Esophagus squamous epithelium (tissue), 5 donors: ENCODE measurements around the gene CCNF. TPM values are rescaled to one million over a fixed set of nuclear protein-coding genes. Genes with fewer than 3 reads are reported as not detected.

Experiments
- DNase-seq: peaks from one replicate; lab custom pipeline; 2025; lab: John Stamatoyannopoulos, UW
- H3K27ac ChIP-seq, 4 donors: fragments of 200-600 bp; sonication (generic); one replicate each; pipeline ENCODE4 v1.5.1; 2016 to 2019; ENCODE audit warnings: mild to moderate bottlenecking in 1 of 4
- H3K27me3 ChIP-seq, 4 donors: fragments of 200-600 bp; sonication (generic); 1 replicate in 3 of 4; 2 replicates in 1 of 4; pipeline versions ENCODE4 v1.5.1 to v1.6.0; 2017 to 2021; ENCODE audit warnings: antibody characterized with exemption in 1 of 4
- H3K36me3 ChIP-seq, 3 donors: fragments of 200-600 bp; sonication (generic); one replicate each; pipeline ENCODE4 v1.5.1; 2016 to 2019
- H3K4me1 ChIP-seq, 3 donors: fragments of 200-600 bp; sonication (generic); one replicate each; pipeline ENCODE4 v1.5.1; 2017 to 2019
- H3K4me3 ChIP-seq, 4 donors: fragments of 200-600 bp; sonication (generic); 1 replicate in 3 of 4; 2 replicates in 1 of 4; pipeline ENCODE4 v1.5.1; 2016 to 2019; ENCODE audit warnings: mild to moderate bottlenecking in 2 of 4, moderate library complexity in 1 of 4
- H3K9me3 ChIP-seq, 3 donors: fragments of 200-600 bp; sonication (generic); one replicate each; pipeline ENCODE4 v1.5.1; 2016 to 2019
- POLR2A ChIP-seq, 4 donors: fragments of 450-650 bp; IDR thresholded peaks; one replicate each; pipeline ENCODE4 v1.6.1; 2017; ENCODE audit warnings: antibody characterized with exemption in 4 of 4, mild to moderate bottlenecking in 4 of 4, moderate library complexity in 3 of 4
- WGBS, 2 donors: methylation state at CpG; one replicate each; pipeline ENCODE4 v1.1.5; 2018; 5-methylcytosine and 5-hydroxymethylcytosine counted together
- intact Hi-C: fragments of 100-400 bp; cut with DNase I; formaldehyde crosslinking; loops from one replicate; pipeline ENCODE4 v1.15.0; 2022
- total RNA-seq, 4 donors: library from RNA; depleted of rRNA; stranded (reverse); fragments of >200 nt; gene quantifications; one replicate each; pipeline ENCODE4 v1.1.0, GENCODE V29; 2016
- TF ChIP-seq, protein P1 (sequence below), 6 experiments: fragments of 450-650 bp in 4 of 6; fragments of 200-600 bp in 2 of 6; sonication (generic) in 2 of 6; IDR thresholded peaks; one replicate each; pipeline ENCODE4 v1.5.1; 2016 to 2019; ENCODE audit warnings: antibody characterized with exemption in 6 of 6, mild to moderate bottlenecking in 4 of 6, moderate library complexity in 4 of 6
- donor health status: DM: yes; HTN: yes; CAD: no.

The CCNF gene
- total RNA-seq, 4 donors from 2014 or later = 5.9 to 18.6 (median 10.2) TPM

DNA sequence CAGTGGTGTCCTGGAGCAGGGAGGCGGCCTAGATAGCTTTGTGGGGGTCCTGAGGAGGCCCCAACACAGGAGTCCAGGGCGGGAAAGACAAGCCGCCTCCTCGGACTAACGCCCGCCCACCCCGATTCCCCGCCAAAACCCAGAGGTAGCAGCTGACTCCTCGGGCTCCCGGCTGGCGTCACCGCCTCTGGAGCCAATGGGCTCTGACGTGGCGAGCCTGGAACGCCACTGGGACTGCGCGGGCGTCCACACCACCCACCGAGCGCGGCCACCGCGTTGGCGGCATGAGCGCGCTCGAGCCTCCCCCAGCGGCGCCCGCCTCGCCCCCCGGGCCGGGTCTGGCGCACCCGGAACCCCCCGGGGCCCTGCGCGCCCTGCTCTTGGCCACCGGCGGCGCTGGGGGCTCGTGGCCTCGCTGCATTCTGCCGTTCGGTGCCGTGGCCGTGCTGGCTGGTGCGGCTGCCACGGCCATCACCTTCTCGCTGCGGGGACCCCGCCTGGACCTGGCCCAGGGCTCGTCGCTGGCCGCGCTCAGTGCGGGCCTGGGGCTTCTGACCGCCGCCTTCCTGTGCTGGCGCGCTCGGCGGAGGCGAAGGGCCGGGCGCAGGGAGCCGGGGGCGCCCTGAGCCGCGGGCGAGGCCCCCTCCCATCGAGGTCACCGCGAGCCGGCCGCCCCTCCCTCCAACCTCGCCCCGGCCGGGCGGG is 38.4 kb downstream of the CCNF start:
- Histone ChIP-seq H3K4me1 (peaks cover 22 to 57% (median 39%) of the 10 kb centered on the region in 3 donors), H3K9me3 (no peaks in the 10 kb centered on the region), H3K27ac (peak overlapping the region in 3 of 4 donors; percentile 26 to 56 (median 54)), H3K27me3 (peaks cover 4 to 59% (median 17%) of the 10 kb centered on the region in 4 donors), H3K36me3 (no peaks in the 10 kb centered on the region), H3K4me3 (peak overlapping the region; percentile 27 to 73 (median 52))
- no peak for DNase-seq
- TF ChIP-seq, protein P1, sequence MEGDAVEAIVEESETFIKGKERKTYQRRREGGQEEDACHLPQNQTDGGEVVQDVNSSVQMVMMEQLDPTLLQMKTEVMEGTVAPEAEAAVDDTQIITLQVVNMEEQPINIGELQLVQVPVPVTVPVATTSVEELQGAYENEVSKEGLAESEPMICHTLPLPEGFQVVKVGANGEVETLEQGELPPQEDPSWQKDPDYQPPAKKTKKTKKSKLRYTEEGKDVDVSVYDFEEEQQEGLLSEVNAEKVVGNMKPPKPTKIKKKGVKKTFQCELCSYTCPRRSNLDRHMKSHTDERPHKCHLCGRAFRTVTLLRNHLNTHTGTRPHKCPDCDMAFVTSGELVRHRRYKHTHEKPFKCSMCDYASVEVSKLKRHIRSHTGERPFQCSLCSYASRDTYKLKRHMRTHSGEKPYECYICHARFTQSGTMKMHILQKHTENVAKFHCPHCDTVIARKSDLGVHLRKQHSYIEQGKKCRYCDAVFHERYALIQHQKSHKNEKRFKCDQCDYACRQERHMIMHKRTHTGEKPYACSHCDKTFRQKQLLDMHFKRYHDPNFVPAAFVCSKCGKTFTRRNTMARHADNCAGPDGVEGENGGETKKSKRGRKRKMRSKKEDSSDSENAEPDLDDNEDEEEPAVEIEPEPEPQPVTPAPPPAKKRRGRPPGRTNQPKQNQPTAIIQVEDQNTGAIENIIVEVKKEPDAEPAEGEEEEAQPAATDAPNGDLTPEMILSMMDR (IDR thresholded peaks at IDR 0.05) = peak in 1 of 6 experiments; percentile 22
- TF ChIP-seq POLR2A (IDR thresholded peaks at IDR 0.05) = peak in 1 of 4 donors; percentile 56
- 0 to 1% methylated on average over 6 to 33 of the region's 80 CpGs for WGBS, 2 donors
- intact Hi-C loops = no loop called here

DNA sequence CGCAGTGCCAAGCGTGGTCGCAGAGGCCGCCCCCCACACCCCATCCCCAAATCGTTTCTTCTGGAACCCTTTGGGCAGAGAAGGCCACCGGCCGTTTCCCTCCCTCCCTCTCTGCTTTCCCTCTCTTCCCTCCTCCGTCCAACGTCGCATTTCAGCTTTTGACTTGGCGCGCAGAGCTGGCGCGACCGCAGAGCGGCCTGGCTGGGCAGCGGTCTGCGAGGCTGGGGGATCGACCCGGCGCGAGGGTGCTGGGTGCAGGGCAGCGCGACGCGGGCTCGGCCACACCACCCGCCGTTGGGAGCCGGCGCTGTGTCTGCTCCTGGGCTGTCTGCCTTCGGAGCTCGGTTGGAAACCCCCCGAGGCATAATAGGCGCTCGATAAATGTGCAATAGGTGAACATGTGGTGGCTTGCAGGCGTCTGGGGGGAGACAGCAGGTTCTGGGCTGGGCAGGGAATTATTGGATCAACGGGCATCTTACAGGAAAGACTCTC is 39.0 kb downstream of the CCNF start:
- WGBS, 2 donors = 0% methylated on average over 2 to 15 of the region's 38 CpGs
- Histone ChIP-seq H3K4me1 (peaks cover 24 to 63% (median 40%) of the 10 kb centered on the region in 3 donors), H3K9me3 (no peaks in the 10 kb centered on the region), H3K27me3 (peaks cover 4 to 65% (median 18%) of the 10 kb centered on the region in 4 donors), H3K27ac (peak overlapping the region in 2 of 4 donors; percentile 26 to 54), H3K36me3 (no peaks in the 10 kb centered on the region), H3K4me3 (peak overlapping the region; percentile 27 to 73 (median 52))
- DNase-seq = no peak
- TF ChIP-seq, protein P1 (IDR thresholded peaks at IDR 0.05) = no peak
- TF ChIP-seq POLR2A (IDR thresholded peaks at IDR 0.05) = peak in 1 of 4 donors; percentile 18
- intact Hi-C loops = no loop called here

DNA sequence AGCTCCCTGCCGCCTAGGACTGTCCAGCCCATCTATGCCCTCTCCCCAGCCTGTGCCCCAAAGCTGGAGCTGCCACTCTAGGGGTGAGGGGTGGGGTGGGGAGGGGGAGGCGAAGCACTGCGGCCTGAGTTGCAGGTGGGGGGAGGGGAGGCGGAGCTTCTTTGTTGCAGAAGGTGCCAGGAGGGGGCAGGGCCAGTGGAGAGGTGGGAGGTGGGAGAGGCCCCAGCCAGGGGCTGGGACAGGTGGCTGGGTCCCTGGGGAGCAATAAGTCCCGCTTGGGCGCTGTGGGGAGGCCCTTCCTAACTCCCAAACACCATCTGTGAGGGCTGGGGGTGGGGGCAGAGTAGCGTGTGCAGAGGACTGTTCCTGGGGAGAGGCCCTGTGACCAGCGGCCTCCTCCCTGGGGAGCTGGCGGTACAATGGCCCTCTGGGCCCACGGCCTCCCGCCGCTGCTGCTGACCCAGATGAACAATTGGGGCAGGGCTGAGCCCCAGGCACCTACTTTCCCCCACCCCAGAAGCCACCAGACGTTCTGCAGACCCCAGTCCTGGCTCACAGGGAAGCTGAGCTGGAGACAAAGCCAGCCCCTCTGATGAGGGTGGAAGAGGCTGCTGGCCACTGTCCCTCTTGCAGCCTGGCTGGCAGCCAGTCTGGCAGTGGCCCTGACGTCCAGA is 39.6 kb downstream of the CCNF start:
- no peak for DNase-seq
- peaks cover 4 to 70% (median 18%) of the 10 kb centered on the region in 4 donors for H3K27me3 ChIP-seq
- 9 to 11% methylated on average over 7 to 9 of the region's 14 CpGs for WGBS, 2 donors
- H3K4me1 ChIP-seq = peaks cover 28 to 68% (median 46%) of the 10 kb centered on the region in 3 donors
- intact Hi-C loops = no loop called here
- H3K36me3 ChIP-seq = no peaks in the 10 kb centered on the region
- peak overlapping the region in 3 of 4 donors; percentile 42 to 73 (median 61) for H3K4me3 ChIP-seq
- no peak for TF ChIP-seq POLR2A (IDR thresholded peaks at IDR 0.05)
- TF ChIP-seq, protein P1 (IDR thresholded peaks at IDR 0.05) = no peak
- no peaks in the 10 kb centered on the region for H3K9me3 ChIP-seq
- H3K27ac ChIP-seq = no peak overlapping the region

- Histone ChIP-seq H3K4me1 (peaks cover 28 to 76% (median 54%) of the 10 kb centered on the region in 3 donors), H3K9me3 (no peaks in the 10 kb centered on the region), H3K4me3 (no peak overlapping the region), H3K27ac (no peak overlapping the region), H3K36me3 (no peaks in the 10 kb centered on the region), H3K27me3 (peaks cover 4 to 71% (median 18%) of the 10 kb centered on the region in 4 donors)
- no peak for DNase-seq
- TF ChIP-seq, protein P1 (IDR thresholded peaks at IDR 0.05) = no peak
- TF ChIP-seq POLR2A (IDR thresholded peaks at IDR 0.05) = no peak
- WGBS, 2 donors = 46 to 57% methylated on average over 10 to 13 of the region's 16 CpGs
- intact Hi-C loops = no loop called here
Measured at GRCh38 chr16:2469399-2470233, 40.4 kb downstream of the CCNF start.
